OCI-LY1 (cell line): ENCODE measurements around the gene IGFBP7.

Source experiments
- H2AFZ ChIP-seq: fragments of 200-600 bp; sonication (generic), shearing (Covaris generic); 2 replicates; pipeline ENCODE4 v1.6.0; 2014; ENCODE audit warnings: antibody characterized with exemption, mild to moderate bottlenecking, low read length
- H3F3A ChIP-seq: fragments of 200-600 bp; sonication (generic), shearing (Covaris generic); 2 replicates; pipeline ENCODE4 v1.6.0; 2014; ENCODE audit warnings: mild to moderate bottlenecking, antibody characterized with exemption, low read length, moderate library complexity; ENCODE audit not compliant: insufficient read depth
- H3K27ac ChIP-seq: fragments of 200-600 bp; sonication (generic); 2 replicates; pipeline ENCODE4 v1.5.1; 2014; ENCODE audit warnings: low read length, mixed run types, mild to moderate bottlenecking, low read depth; ENCODE audit not compliant: poor library complexity, severe bottlenecking
- H3K27me3 ChIP-seq: fragments of 200-600 bp; sonication (generic); 2 replicates; pipeline ENCODE4 v1.6.0; 2014; ENCODE audit warnings: antibody characterized with exemption, mild to moderate bottlenecking, low read length, moderate library complexity; ENCODE audit not compliant: insufficient read depth
- H3K36me3 ChIP-seq: fragments of 200-600 bp; sonication (generic); 2 replicates; pipeline ENCODE4 v1.6.1; 2014; ENCODE audit warnings: mild to moderate bottlenecking, antibody characterized with exemption, low read length, moderate library complexity, mixed read lengths; ENCODE audit not compliant: insufficient read depth
- H3K4me1 ChIP-seq: fragments of 200-600 bp; sonication (generic); 2 replicates; pipeline ENCODE4 v1.5.1; 2014; ENCODE audit warnings: mild to moderate bottlenecking, low read length, moderate library complexity; ENCODE audit not compliant: insufficient read depth, severe bottlenecking
- H3K4me2 ChIP-seq: fragments of 200-600 bp; sonication (generic), shearing (Covaris generic); 2 replicates; pipeline ENCODE4 v1.6.1; 2014; ENCODE audit warnings: low read length
- H3K4me3 ChIP-seq: fragments of 200-600 bp; sonication (generic); 2 replicates; pipeline ENCODE4 v1.5.1; 2014; ENCODE audit warnings: low read length, low read depth, mild to moderate bottlenecking, mixed read lengths; ENCODE audit not compliant: poor library complexity, severe bottlenecking
- H3K79me2 ChIP-seq: fragments of 200-600 bp; shearing (Covaris generic); 2 replicates; pipeline ENCODE4 v1.6.1; 2016; ENCODE audit warnings: mixed run types, low read length, mixed read lengths; ENCODE audit not compliant: insufficient read depth
- H3K9ac ChIP-seq: fragments of 200-600 bp; sonication (generic), shearing (Covaris generic); 2 replicates; pipeline ENCODE4 v1.6.1; 2014; ENCODE audit warnings: mild to moderate bottlenecking, low read length, mixed read lengths
- H3K9me2 ChIP-seq: fragments of 200-600 bp; sonication (generic), shearing (Covaris generic); 2 replicates; pipeline ENCODE4 v1.6.1; 2014; ENCODE audit warnings: low read depth, mild to moderate bottlenecking, low read length, mixed read lengths
- H3K9me3 ChIP-seq: fragments of 200-600 bp; shearing (Covaris generic); 2 replicates; pipeline ENCODE4 v1.6.1; 2014; ENCODE audit warnings: low read length, mixed read lengths
- H4K20me1 ChIP-seq: fragments of 200-600 bp; sonication (generic), shearing (Covaris generic); 2 replicates; pipeline ENCODE4 v1.6.0; 2016; ENCODE audit warnings: mild to moderate bottlenecking, low read length; ENCODE audit not compliant: insufficient read depth
- EZH2 ChIP-seq: fragments of 200-600 bp; sonication (generic), shearing (Covaris generic); IDR thresholded peaks from 2 replicates; pipeline ENCODE4 v1.8.0; 2017; ENCODE audit warnings: borderline replicate concordance, mixed run types, mild to moderate bottlenecking, antibody characterized with exemption, low read length, moderate library complexity, mixed read lengths
- TF ChIP-seq, protein P1 (sequence below): fragments of 200-600 bp; sonication (generic), shearing (Covaris generic); IDR thresholded peaks from 2 replicates; pipeline ENCODE4 v1.5.1; 2017; ENCODE audit warnings: mild to moderate bottlenecking, antibody characterized with exemption, low read length, moderate library complexity, mixed read lengths

IGFBP7 gene

DNA sequence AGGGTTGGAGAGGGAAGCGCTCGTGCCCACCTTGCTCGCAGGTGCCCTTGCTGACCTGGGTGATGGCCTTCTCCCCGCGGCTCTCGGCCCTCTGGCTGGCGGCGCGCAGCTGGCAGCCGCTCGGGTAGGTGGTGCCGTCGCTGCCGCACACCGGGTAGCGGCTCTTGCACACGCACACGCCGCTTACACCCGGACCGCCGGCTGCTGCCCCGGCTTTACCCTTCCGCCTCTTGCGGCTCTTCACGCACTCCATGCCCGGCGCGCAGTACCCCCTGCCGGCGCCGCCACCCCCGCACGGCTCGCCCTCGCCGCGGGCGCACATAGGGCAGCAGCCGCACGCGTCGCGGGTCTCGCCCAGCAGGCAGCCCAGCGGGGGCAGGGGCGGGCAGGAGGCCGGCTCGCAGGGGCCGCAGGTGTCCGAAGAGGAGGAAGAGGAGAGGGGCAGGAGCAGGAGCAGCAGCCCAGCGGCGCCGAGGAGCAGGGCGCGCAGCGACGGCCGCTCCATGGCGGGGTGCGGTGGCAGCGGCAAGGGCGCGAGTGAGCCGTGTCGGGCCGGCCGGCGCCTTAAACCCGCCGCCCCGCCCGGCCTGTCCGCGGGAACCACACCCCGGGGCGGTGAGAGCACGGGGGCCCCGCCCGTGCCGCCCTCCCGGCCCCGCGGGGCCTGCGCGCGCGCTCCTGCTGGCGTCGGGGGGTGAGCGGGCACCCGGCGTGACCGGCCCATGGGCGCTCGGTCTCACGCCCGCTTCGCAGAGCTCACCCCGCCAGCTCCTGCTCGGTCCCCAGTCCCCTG lies at the start of gene IGFBP7:
Gene IGFBP7 (minus strand): TSS at position 539 of the 793 bp plus-strand sequence. CDS start 34 bp downstream, at position 505.
- Histone ChIP-seq H4K20me1 (no peaks in the 10 kb centered on the region), H3K27ac (no peak within 1 kb of the TSS), H3K79me2 (no peaks in the 10 kb centered on the region), H3K9me3 (no peaks in the 10 kb centered on the region), H2AFZ (no peak within 1 kb of the TSS), H3K4me3 (no peak within 1 kb of the TSS), H3K4me1 (no peaks in the 10 kb centered on the region), H3K36me3 (no peaks in the 10 kb centered on the region), H3K4me2 (no peak within 1 kb of the TSS), H3K27me3 (no peaks in the 10 kb centered on the region), H3K9ac (no peak within 1 kb of the TSS), H3F3A (no peaks in the 10 kb centered on the region), H3K9me2 (no peaks in the 10 kb centered on the region)
- TF ChIP-seq EZH2 = no peak
- TF ChIP-seq, protein P1, sequence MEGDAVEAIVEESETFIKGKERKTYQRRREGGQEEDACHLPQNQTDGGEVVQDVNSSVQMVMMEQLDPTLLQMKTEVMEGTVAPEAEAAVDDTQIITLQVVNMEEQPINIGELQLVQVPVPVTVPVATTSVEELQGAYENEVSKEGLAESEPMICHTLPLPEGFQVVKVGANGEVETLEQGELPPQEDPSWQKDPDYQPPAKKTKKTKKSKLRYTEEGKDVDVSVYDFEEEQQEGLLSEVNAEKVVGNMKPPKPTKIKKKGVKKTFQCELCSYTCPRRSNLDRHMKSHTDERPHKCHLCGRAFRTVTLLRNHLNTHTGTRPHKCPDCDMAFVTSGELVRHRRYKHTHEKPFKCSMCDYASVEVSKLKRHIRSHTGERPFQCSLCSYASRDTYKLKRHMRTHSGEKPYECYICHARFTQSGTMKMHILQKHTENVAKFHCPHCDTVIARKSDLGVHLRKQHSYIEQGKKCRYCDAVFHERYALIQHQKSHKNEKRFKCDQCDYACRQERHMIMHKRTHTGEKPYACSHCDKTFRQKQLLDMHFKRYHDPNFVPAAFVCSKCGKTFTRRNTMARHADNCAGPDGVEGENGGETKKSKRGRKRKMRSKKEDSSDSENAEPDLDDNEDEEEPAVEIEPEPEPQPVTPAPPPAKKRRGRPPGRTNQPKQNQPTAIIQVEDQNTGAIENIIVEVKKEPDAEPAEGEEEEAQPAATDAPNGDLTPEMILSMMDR = no peak

GRCh38 chr4:57159866-57160265 lies 49.7 kb upstream of the IGFBP7 start:
- H3K9me3 ChIP-seq = peaks cover 3% of the 10 kb centered on the region; the same call in 1 of the 2 replicates
- H3K9me2 ChIP-seq = no peaks in the 10 kb centered on the region
- no peak overlapping the region for H2AFZ ChIP-seq
- no peaks in the 10 kb centered on the region for H3K36me3 ChIP-seq
- H3F3A ChIP-seq = no peaks in the 10 kb centered on the region
- no peak overlapping the region for H3K4me3 ChIP-seq
- no peaks in the 10 kb centered on the region; the same call in 1 of the 2 replicates for H3K27me3 ChIP-seq
- H3K9ac ChIP-seq = no peak overlapping the region
- H3K27ac ChIP-seq = no peak overlapping the region
- H4K20me1 ChIP-seq = no peaks in the 10 kb centered on the region
- no peaks in the 10 kb centered on the region for H3K79me2 ChIP-seq
- no peak overlapping the region for H3K4me2 ChIP-seq
- H3K4me1 ChIP-seq = peaks cover 4% of the 10 kb centered on the region
- TF ChIP-seq, protein P1 = no peak
- TF ChIP-seq EZH2 = no peak

GRCh38 chr4:57158762-57159161 lies 48.6 kb upstream of the IGFBP7 start:
- Histone ChIP-seq H3K4me1 (no peaks in the 10 kb centered on the region), H3K9ac (no peak overlapping the region), H2AFZ (no peak overlapping the region), H3K27ac (no peak overlapping the region), H3K4me2 (no peak overlapping the region), H3K27me3 (no peaks in the 10 kb centered on the region; the same call in 1 of the 2 replicates), H3K9me2 (no peaks in the 10 kb centered on the region), H3F3A (no peaks in the 10 kb centered on the region), H3K79me2 (no peaks in the 10 kb centered on the region), H4K20me1 (no peaks in the 10 kb centered on the region), H3K9me3 (peaks cover 3% of the 10 kb centered on the region; the same call in 1 of the 2 replicates), H3K4me3 (no peak overlapping the region), H3K36me3 (no peaks in the 10 kb centered on the region)
- no peak for TF ChIP-seq EZH2
- TF ChIP-seq, protein P1 = no peak
